Measurements from ENCODE around the gene YBX2. TPM values are rescaled to one million over a fixed set of nuclear protein-coding genes. Genes with fewer than 3 reads are reported as not detected.

The YBX2 gene
- total RNA-seq, 1 donor from 2014 or later: not detected

Other genes starting within 250 kb of the YBX2 start
- gene CLEC10A, start 214.4 kb downstream of the YBX2 start, total RNA-seq: not detected in 2 replicates
- not detected in 2 replicates for gene ASGR2, start 179.8 kb downstream of the YBX2 start, total RNA-seq
- 2.8 and 4.1 TPM in 2 replicates for gene ASGR1, start 115.3 kb downstream of the YBX2 start, total RNA-seq
- 4.7 and 8.4 TPM in 2 replicates for gene DLG4, start 74.8 kb downstream of the YBX2 start, total RNA-seq
- gene ACADVL, start 74.7 kb downstream of the YBX2 start, total RNA-seq: 187 and 204 TPM in 2 replicates
- gene DVL2, start 60.1 kb downstream of the YBX2 start, total RNA-seq: 36.6 and 41.9 TPM in 2 replicates
- 26.9 and 41.7 TPM in 2 replicates for gene PHF23, start 55.2 kb downstream of the YBX2 start, total RNA-seq
- 280 and 300 TPM in 2 replicates for gene GABARAP, start 52.2 kb downstream of the YBX2 start, total RNA-seq
- 49.4 and 51.8 TPM in 2 replicates for gene CTDNEP1, start 42.9 kb downstream of the YBX2 start, total RNA-seq
- gene ELP5, start 42.4 kb downstream of the YBX2 start, total RNA-seq: 32.8 and 37.0 TPM in 2 replicates
- gene CLDN7, start 32.2 kb downstream of the YBX2 start, total RNA-seq: 8.7 and 12.3 TPM in 2 replicates
- gene SLC2A4, start 12.9 kb downstream of the YBX2 start, total RNA-seq: 0.10 and 0.13 TPM in 2 replicates
- gene EIF5A, start 13.0 kb upstream of the YBX2 start, total RNA-seq: 572 and 718 TPM in 2 replicates
- gene GPS2, start 20.7 kb upstream of the YBX2 start, total RNA-seq: 63.7 and 93.7 TPM in 2 replicates
- gene NEURL4, start 34.7 kb upstream of the YBX2 start, total RNA-seq: 9.8 and 11.4 TPM in 2 replicates
- gene ACAP1, start 41.9 kb upstream of the YBX2 start, total RNA-seq: 0.07 TPM in 1 of 2 replicates, not detected in the other
- gene KCTD11, start 57.5 kb upstream of the YBX2 start, total RNA-seq: 4.2 and 5.5 TPM in 2 replicates
- not detected in 2 replicates for gene TMEM95, start 60.5 kb upstream of the YBX2 start, total RNA-seq
- 0.15 and 2.5 TPM in 2 replicates for gene TNK1, start 86.5 kb upstream of the YBX2 start, total RNA-seq
- 66.6 and 72.2 TPM in 2 replicates for gene PLSCR3, start 99.9 kb upstream of the YBX2 start, total RNA-seq
- 41.1 and 116 TPM in 2 replicates for gene TMEM256, start 109.5 kb upstream of the YBX2 start, total RNA-seq
- 2.9 and 3.1 TPM in 2 replicates for gene NLGN2, start 113.2 kb upstream of the YBX2 start, total RNA-seq
- gene SPEM1, start 125.7 kb upstream of the YBX2 start, total RNA-seq: not detected in 2 replicates
- gene SPEM2, start 131.0 kb upstream of the YBX2 start, total RNA-seq: not detected in 2 replicates
- gene SPEM3, start 134.2 kb upstream of the YBX2 start, total RNA-seq: not detected in 2 replicates
- gene TMEM102, start 140.8 kb upstream of the YBX2 start, total RNA-seq: 8.0 and 9.7 TPM in 2 replicates
- gene FGF11, start 144.9 kb upstream of the YBX2 start, total RNA-seq: 0.20 TPM in 1 of 2 replicates, not detected in the other
- 3.5 and 10.1 TPM in 2 replicates for gene CHRNB1, start 150.4 kb upstream of the YBX2 start, total RNA-seq
- gene ZBTB4, start 185.0 kb upstream of the YBX2 start, total RNA-seq: 18.9 and 20.9 TPM in 2 replicates
- gene SLC35G6, start 186.8 kb upstream of the YBX2 start, total RNA-seq: not detected in 2 replicates
- gene POLR2A, start 189.7 kb upstream of the YBX2 start, total RNA-seq: 45.0 and 63.4 TPM in 2 replicates

Data from mammary microvascular endothelial cell (primary cell).